PC-9 (cell line): Measurements from ENCODE around the gene CTNNB1.

Experiments
- EZH2 ChIP-seq: fragments of 200-600 bp; sonication (generic); IDR thresholded peaks from 2 replicates; pipeline ENCODE4 v1.8.0; 2017; ENCODE audit warnings: antibody characterized with exemption, low read depth
- TF ChIP-seq, protein P1 (sequence below): fragments of 200-600 bp; sonication (generic); conservative IDR thresholded peaks from 2 replicates; pipeline ENCODE4 v1.6.1; 2017; ENCODE audit warnings: mixed run types, antibody characterized with exemption, mild to moderate bottlenecking, moderate library complexity

- no peak for TF ChIP-seq EZH2
- TF ChIP-seq, protein P1, sequence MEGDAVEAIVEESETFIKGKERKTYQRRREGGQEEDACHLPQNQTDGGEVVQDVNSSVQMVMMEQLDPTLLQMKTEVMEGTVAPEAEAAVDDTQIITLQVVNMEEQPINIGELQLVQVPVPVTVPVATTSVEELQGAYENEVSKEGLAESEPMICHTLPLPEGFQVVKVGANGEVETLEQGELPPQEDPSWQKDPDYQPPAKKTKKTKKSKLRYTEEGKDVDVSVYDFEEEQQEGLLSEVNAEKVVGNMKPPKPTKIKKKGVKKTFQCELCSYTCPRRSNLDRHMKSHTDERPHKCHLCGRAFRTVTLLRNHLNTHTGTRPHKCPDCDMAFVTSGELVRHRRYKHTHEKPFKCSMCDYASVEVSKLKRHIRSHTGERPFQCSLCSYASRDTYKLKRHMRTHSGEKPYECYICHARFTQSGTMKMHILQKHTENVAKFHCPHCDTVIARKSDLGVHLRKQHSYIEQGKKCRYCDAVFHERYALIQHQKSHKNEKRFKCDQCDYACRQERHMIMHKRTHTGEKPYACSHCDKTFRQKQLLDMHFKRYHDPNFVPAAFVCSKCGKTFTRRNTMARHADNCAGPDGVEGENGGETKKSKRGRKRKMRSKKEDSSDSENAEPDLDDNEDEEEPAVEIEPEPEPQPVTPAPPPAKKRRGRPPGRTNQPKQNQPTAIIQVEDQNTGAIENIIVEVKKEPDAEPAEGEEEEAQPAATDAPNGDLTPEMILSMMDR = no peak
These were observed 11.7 kb downstream of the CTNNB1 start for GRCh38 chr3:41210966-41211365.
